SH-SY5Y (cell line): Measurements from ENCODE around the gene ANXA10.

Source experiments
- GATA2 ChIP-seq: IDR thresholded peaks from 2 replicates; pipeline ENCODE4 v1.6.1; 2011; ENCODE audit warnings: mild to moderate bottlenecking, low read depth, low read length
- GATA3 ChIP-seq: IDR thresholded peaks from 2 replicates; pipeline ENCODE4 v1.6.1; 2011; ENCODE audit warnings: low read depth, mild to moderate bottlenecking, low read length, moderate library complexity

The ANXA10 gene

DNA sequence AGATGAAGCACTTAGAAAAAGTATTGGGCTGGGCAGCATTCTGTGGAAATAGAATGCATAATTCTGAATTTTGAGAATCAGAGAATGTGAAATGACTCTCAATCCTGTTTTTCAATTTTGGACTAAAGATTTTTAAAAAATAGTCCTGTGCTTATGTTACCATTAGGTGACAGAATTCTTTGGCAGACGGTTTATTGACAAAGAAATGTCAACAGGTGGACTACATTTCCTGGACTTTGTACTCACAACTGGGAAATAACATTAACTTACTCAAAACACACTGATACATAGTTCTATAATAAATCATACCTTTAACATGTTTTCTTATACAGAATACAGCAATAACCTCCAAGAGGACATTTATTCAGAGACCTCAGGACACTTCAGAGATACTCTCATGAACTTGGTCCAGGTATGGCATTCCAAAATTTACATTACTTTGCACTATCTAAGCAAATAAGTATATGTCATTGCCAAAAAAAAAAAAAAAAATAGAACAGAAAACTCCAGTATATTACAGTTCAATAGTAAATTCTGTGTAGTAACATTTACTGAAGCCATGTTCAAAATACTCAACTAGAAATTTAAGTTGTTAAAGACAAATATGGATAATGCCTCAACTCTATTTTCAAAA lies 72.7 kb downstream of the ANXA10 start:
- no peak for TF ChIP-seq GATA3
- TF ChIP-seq GATA2: no peak

- TF ChIP-seq GATA2 (no peak), GATA3 (no peak)
These were observed 75.5 kb downstream of the ANXA10 start for GRCh38 chr4:168167714-168168284.

DNA sequence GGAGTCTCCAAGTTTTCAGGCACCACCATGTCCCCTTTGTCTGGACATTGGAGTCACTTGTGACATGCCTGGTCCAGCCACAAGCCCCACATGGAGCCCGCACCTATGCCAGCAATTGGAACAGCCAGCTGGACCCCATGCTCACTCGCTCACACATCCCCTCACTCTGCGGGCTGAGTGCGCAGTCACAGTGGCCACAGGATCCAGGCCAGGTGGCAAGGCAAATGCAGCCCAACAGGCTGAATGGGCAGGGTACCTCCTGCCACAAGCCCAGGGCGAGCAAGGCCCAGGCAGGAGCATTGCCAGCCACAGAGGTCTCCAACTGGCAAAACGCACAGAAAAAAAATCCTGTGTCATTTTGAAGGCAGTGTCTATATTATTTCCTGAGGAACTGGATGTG lies 82.0 kb downstream of the ANXA10 start:
- TF ChIP-seq GATA2 (no peak), GATA3 (no peak)

- no peak for TF ChIP-seq GATA3
- no peak for TF ChIP-seq GATA2
These were observed 85.3 kb downstream of the ANXA10 start for GRCh38 chr4:168177546-168178149.

DNA sequence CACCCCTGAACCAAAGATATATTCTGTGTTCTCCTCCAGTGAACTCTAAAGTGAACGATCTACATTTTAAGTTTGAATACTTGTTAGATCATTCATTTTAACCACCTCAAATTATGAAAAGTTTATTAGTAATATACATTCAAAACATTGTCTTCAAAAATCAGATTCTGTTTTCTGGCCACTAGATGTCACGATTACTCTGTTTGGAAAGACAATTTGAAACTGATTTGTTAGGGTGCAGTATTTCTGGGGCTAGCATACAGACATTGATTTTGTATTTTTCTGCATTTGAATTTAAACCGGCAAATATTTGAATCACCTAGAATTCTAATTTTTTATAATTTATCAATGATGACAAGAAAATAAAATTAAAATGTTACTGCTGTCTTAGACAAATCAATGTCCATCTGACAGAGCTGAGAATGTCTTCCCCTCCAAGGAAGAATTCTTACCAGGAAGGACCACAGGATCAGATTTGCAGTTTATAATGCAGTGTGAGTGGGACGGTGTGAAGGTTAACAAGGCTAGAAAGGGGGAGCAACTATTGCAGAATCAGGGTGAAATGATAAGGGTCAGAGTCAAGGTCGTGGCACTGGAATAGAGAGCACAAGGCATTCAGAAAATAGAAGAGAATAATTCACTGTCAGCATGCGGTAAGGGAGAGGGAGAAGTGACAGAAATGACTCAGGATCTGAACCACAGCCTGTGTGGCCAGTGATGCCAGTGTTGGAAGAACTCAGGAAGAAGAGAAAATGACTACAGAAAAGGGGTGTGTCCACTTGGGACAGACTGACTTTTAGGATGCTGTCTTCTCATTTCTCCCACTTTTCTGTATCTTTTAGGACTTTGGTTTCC lies 91.6 kb downstream of the ANXA10 start:
- TF ChIP-seq GATA2: no peak
- TF ChIP-seq GATA3: no peak

DNA sequence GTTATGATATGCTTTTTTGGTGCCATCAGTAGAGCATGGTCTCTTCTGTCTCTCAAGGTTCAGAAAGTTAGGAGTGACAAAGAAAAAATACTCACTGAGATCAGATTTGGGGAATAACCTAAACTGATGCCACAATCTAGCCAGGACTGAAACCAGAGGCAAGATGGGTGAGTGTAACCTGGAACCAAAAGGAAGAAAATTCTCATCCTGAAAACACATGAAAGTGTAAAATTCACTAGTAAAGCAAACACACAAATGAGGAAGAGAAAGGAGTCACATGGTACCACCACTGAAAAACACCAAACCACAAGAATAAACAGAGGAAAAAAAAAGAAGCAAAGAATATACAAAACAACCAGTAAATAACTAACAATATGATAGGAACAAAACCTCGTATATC lies 96.4 kb downstream of the ANXA10 start:
- TF ChIP-seq GATA2 (no peak), GATA3 (no peak)

GRCh38 chr4:168197926-168198325 lies 105.6 kb downstream of the ANXA10 start:
- no peak for TF ChIP-seq GATA3
- no peak for TF ChIP-seq GATA2

DNA sequence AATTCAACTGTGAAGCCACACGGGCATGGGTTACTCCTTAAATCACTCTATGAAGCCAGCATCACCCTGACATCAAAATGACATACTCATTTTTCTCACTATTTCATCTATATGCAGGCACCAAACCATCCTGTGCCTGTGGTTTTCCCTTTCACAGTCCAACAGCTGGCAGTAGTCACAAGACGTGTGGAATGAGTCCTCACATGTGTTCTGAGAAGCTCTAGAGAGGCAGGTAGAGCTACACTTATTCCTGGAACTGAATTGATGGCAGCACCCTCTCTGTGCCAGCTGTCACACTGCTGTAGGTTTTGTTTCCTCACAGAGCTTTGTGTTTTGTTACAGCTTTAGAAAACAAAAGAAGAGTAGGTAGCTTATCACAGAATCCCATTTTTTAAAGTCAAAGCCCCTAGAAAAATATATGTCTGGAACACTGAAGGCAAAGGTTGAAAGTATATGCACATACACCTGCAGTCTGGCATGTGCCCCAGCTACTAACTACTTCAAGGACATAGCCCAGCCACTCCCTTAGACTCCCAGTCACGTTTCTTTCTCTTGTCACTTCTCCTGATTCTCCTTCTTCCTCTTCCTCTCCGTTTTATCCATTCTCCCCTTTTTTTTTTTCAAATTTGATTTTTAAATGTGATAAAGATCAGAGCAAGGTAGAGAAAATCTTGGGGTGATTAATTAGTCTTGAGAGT lies 107.1 kb downstream of the ANXA10 start:
- TF ChIP-seq GATA3 (no peak), GATA2 (no peak)

GRCh38 chr4:168200685-168201084 lies 108.3 kb downstream of the ANXA10 start:
- TF ChIP-seq GATA2 (no peak), GATA3 (no peak)

GRCh38 chr4:168203233-168203911 lies 111.0 kb downstream of the ANXA10 start:
- TF ChIP-seq GATA2 (no peak), GATA3 (no peak)

- no peak for TF ChIP-seq GATA2
- TF ChIP-seq GATA3: no peak
These were observed 116.7 kb downstream of the ANXA10 start for GRCh38 chr4:168208957-168209614.

GRCh38 chr4:168212656-168213055 lies 120.3 kb downstream of the ANXA10 start:
- TF ChIP-seq GATA2 (no peak), GATA3 (no peak)

DNA sequence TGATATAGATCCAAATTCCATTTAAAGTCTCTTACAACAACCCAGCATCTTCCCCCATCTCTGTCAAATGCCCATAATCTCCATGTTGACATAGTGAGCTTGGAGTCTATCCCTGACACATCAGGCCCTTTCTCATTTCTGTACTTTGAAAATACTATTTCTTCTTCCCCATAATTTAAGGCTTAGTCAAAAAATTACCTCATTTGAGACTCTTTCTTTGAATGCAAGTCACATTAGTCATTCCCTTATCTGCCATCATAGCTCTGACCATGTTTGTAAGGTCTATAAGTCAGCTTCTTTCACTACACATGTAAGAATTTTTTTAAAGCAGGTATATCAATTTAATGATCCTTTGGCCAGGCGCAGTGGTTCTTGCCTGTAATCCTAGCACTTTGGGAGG lies 126.3 kb downstream of the ANXA10 start:
- TF ChIP-seq GATA3: no peak
- TF ChIP-seq GATA2: no peak

DNA sequence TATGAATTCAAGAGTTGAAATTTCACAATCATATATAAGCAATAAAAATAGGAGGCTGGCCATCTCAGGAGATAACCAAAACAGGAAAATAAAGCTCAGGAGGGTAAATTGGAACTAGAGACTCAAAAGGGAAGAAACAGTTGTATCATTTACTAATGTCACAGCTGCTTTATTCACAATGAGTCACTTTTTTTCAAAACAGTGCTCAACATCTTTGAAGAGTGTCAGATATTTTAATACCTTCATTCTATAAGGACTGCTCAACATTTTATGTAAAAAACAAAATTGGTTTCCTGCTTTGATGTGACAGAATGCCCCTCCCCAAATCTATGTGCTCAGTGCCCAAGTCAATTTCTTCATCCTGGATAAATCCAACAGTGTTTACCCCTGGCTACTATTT lies 128.6 kb downstream of the ANXA10 start:
- TF ChIP-seq GATA3 (no peak), GATA2 (no peak)
